GM19239 (cell line): ENCODE results near the gene SLC6A17.
A peak's percentile ranks its signal among the peaks of the same experiment; 100 is the strongest.

ENCODE experiments used
- DNase-seq: peaks from one replicate; pipeline ENCODE4 v3.0.0; 2011; ENCODE audit warnings: low spot score; ENCODE audit not compliant: insufficient read length
- FAIRE-seq: peaks from 2 replicates; lab custom pipeline; 2011; peaks lifted over from hg19 to GRCh38; lab: Jason Lieb, UNC

The SLC6A17 gene

GRCh38 chr1:110150330-110151174 is at the start of gene SLC6A17:
TSS of gene SLC6A17 (plus strand) at chr1:110150494. CDS start at chr1:110166930, 16,436 bp downstream.
- DNase-seq = no peak
- FAIRE-seq = no peak

- no peak for DNase-seq
- no peak for FAIRE-seq
Observed at GRCh38 chr1:110102081-110102480, 48.2 kb upstream of the SLC6A17 start.

GRCh38 chr1:110106013-110106941 is 44.0 kb upstream of the SLC6A17 start:
- peak; percentile 69 for DNase-seq
- peak; percentile 85 for FAIRE-seq

- FAIRE-seq (no peak), DNase-seq (no peak)
Observed at GRCh38 chr1:110107867-110108469, 42.3 kb upstream of the SLC6A17 start.

- DNase-seq (no peak), FAIRE-seq (no peak)
Observed at GRCh38 chr1:110111081-110111480, 39.2 kb upstream of the SLC6A17 start.

- DNase-seq = no peak
- no peak for FAIRE-seq
Observed at GRCh38 chr1:110112143-110112542, 38.2 kb upstream of the SLC6A17 start, which contains the start of gene UBL4B. TSS of gene UBL4B (plus strand) at chr1:110112443. CDS start at chr1:110112535, 92 bp downstream.

- FAIRE-seq (no peak), DNase-seq (no peak)
Observed at GRCh38 chr1:110112656-110113055, 37.6 kb upstream of the SLC6A17 start.

- no peak for FAIRE-seq
- no peak for DNase-seq
Observed at GRCh38 chr1:110113551-110113950, 36.7 kb upstream of the SLC6A17 start.

GRCh38 chr1:110114173-110114572 is 36.1 kb upstream of the SLC6A17 start:
- FAIRE-seq (no peak), DNase-seq (no peak)

- no peak for DNase-seq
- FAIRE-seq = no peak
Observed at GRCh38 chr1:110114784-110115183, 35.5 kb upstream of the SLC6A17 start.

- DNase-seq = no peak
- FAIRE-seq = no peak
Observed at GRCh38 chr1:110118636-110119396, 31.5 kb upstream of the SLC6A17 start.

- no peak for FAIRE-seq
- DNase-seq = no peak
Observed at GRCh38 chr1:110119843-110120242, 30.5 kb upstream of the SLC6A17 start.

GRCh38 chr1:110120960-110121561 is 29.2 kb upstream of the SLC6A17 start:
- no peak for DNase-seq
- no peak for FAIRE-seq

GRCh38 chr1:110123224-110123623 is 27.1 kb upstream of the SLC6A17 start:
- no peak for FAIRE-seq

GRCh38 chr1:110125810-110126209 is 24.5 kb upstream of the SLC6A17 start:
- DNase-seq (no peak), FAIRE-seq (no peak)

More at GRCh38 chr1:110123224-110123623, 27.1 kb upstream of the SLC6A17 start:
- no peak for DNase-seq

GRCh38 chr1:110130113-110130591 is 20.1 kb upstream of the SLC6A17 start:
- DNase-seq (no peak), FAIRE-seq (no peak)

GRCh38 chr1:110130989-110131388 is 19.3 kb upstream of the SLC6A17 start:
- DNase-seq = no peak
- no peak for FAIRE-seq

GRCh38 chr1:110132682-110133081 is 17.6 kb upstream of the SLC6A17 start:
- no peak for DNase-seq

GRCh38 chr1:110133436-110133835 is 16.9 kb upstream of the SLC6A17 start:
- no peak for FAIRE-seq
- DNase-seq = no peak

More at GRCh38 chr1:110132682-110133081, 17.6 kb upstream of the SLC6A17 start:
- FAIRE-seq = no peak
